ENCODE data around the gene RBMX2.

The RBMX2 gene

DNA sequence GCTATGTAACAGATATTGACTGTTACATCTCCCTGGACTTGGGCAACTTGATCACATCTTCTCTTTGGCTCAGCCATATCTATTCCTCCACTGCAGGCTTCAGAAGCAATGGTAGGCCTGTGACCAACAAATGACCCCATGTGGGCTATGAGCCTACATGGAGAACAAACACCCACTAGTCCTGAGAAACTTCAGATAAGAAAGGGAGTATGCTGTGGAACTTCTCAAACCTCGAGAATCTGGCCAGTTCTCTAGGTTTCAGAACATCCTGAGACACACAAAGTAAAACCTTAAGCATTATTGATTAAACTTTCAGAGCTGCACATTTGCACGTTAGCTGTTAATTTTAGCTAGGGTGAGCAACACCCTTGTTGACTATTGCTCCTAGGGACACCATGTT, 16.3 kb downstream of the RBMX2 start:
- no peak for TF ChIP-seq TCF7L2 (IDR thresholded peaks at IDR 0.05; ENCODE audit: borderline replicate concordance, low read depth, low read length)
- TF ChIP-seq ZNF24 (tag by site-specific recombination; IDR thresholded peaks at IDR 0.05) = no peak
- no peak for TF ChIP-seq ZNF132 (tag by site-specific recombination; IDR thresholded peaks at IDR 0.05; ENCODE audit: borderline replicate concordance)
- TF ChIP-seq ZNF292 (tag by site-specific recombination; IDR thresholded peaks at IDR 0.05; ENCODE audit: borderline replicate concordance, low read depth) = no peak
- no peak for TF ChIP-seq ZSCAN18 (tag by site-specific recombination; IDR thresholded peaks at IDR 0.05)
- TF ChIP-seq MYNN (tag by site-specific recombination; IDR thresholded peaks at IDR 0.05; ENCODE audit: borderline replicate concordance) = no peak
- no peak for TF ChIP-seq ZNF596 (tag by site-specific recombination; IDR thresholded peaks at IDR 0.05)
- TF ChIP-seq OVOL3 (tag by site-specific recombination; IDR thresholded peaks at IDR 0.05) = no peak
- TF ChIP-seq ZNF664 (tag by site-specific recombination; IDR thresholded peaks at IDR 0.05) = no peak
- TF ChIP-seq, protein P1, sequence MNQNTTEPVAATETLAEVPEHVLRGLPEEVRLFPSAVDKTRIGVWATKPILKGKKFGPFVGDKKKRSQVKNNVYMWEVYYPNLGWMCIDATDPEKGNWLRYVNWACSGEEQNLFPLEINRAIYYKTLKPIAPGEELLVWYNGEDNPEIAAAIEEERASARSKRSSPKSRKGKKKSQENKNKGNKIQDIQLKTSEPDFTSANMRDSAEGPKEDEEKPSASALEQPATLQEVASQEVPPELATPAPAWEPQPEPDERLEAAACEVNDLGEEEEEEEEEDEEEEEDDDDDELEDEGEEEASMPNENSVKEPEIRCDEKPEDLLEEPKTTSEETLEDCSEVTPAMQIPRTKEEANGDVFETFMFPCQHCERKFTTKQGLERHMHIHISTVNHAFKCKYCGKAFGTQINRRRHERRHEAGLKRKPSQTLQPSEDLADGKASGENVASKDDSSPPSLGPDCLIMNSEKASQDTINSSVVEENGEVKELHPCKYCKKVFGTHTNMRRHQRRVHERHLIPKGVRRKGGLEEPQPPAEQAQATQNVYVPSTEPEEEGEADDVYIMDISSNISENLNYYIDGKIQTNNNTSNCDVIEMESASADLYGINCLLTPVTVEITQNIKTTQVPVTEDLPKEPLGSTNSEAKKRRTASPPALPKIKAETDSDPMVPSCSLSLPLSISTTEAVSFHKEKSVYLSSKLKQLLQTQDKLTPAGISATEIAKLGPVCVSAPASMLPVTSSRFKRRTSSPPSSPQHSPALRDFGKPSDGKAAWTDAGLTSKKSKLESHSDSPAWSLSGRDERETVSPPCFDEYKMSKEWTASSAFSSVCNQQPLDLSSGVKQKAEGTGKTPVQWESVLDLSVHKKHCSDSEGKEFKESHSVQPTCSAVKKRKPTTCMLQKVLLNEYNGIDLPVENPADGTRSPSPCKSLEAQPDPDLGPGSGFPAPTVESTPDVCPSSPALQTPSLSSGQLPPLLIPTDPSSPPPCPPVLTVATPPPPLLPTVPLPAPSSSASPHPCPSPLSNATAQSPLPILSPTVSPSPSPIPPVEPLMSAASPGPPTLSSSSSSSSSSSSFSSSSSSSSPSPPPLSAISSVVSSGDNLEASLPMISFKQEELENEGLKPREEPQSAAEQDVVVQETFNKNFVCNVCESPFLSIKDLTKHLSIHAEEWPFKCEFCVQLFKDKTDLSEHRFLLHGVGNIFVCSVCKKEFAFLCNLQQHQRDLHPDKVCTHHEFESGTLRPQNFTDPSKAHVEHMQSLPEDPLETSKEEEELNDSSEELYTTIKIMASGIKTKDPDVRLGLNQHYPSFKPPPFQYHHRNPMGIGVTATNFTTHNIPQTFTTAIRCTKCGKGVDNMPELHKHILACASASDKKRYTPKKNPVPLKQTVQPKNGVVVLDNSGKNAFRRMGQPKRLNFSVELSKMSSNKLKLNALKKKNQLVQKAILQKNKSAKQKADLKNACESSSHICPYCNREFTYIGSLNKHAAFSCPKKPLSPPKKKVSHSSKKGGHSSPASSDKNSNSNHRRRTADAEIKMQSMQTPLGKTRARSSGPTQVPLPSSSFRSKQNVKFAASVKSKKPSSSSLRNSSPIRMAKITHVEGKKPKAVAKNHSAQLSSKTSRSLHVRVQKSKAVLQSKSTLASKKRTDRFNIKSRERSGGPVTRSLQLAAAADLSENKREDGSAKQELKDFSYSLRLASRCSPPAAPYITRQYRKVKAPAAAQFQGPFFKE (tag by site-specific recombination; IDR thresholded peaks at IDR 0.05; ENCODE audit: borderline replicate concordance) = no peak
- no peak for TF ChIP-seq ZNF830 (tag by site-specific recombination; IDR thresholded peaks at IDR 0.05; ENCODE audit: low read depth)
- no peak for TF ChIP-seq ZNF521 (tag by site-specific recombination; IDR thresholded peaks at IDR 0.05)
- TF ChIP-seq SCRT2 (tag by site-specific recombination; IDR thresholded peaks at IDR 0.05) = no peak
- TF ChIP-seq ZNF530 (tag by site-specific recombination; IDR thresholded peaks at IDR 0.05; ENCODE audit: low read depth) = no peak
- TF ChIP-seq ZNF426 (tag by site-specific recombination; IDR thresholded peaks at IDR 0.05) = no peak
- no peak for TF ChIP-seq GFI1B (tag by site-specific recombination; IDR thresholded peaks at IDR 0.05)
- TF ChIP-seq REPIN1 (tag by site-specific recombination; IDR thresholded peaks at IDR 0.05; ENCODE audit: low read depth) = no peak
- TF ChIP-seq ZNF146 (tag by site-specific recombination; IDR thresholded peaks at IDR 0.05) = no peak
- CTCF ChIA-PET = no interaction called here
- peaks cover 9 to 14% of the 10 kb centered on the region in 2 experiments; a peak in 2 of 3 replicates for H3K36me3 ChIP-seq (ENCODE audit: control insufficient read depth in 2 of 2, insufficient read depth in 1 of 2, low read length in 2 of 2)

GRCh38 chrX:130418740-130419139, 17.0 kb downstream of the RBMX2 start:
- Histone ChIP-seq H3K27ac (ENCODE audit: extremely low read depth, low read depth, low read length) (no peak overlapping the region), H3K4me1 (ENCODE audit: control insufficient read depth, insufficient read depth, low read length) (no peaks in the 10 kb centered on the region), H3K36me3 (ENCODE audit: control insufficient read depth in 2 of 2, insufficient read depth in 1 of 2, low read length in 2 of 2) (peaks cover 2 to 14% of the 10 kb centered on the region in 2 experiments; a peak in 2 of 3 replicates), H3K4me3 (ENCODE audit: low read depth, low read length) (no peak overlapping the region), H3K9me3 (ENCODE audit: control insufficient read depth, insufficient read depth, low read depth, low read length) (no peaks in the 10 kb centered on the region)
- ChIA-PET CTCF (no interaction called here), POLR2A (no interaction called here)
- TF ChIP-seq, protein P2, sequence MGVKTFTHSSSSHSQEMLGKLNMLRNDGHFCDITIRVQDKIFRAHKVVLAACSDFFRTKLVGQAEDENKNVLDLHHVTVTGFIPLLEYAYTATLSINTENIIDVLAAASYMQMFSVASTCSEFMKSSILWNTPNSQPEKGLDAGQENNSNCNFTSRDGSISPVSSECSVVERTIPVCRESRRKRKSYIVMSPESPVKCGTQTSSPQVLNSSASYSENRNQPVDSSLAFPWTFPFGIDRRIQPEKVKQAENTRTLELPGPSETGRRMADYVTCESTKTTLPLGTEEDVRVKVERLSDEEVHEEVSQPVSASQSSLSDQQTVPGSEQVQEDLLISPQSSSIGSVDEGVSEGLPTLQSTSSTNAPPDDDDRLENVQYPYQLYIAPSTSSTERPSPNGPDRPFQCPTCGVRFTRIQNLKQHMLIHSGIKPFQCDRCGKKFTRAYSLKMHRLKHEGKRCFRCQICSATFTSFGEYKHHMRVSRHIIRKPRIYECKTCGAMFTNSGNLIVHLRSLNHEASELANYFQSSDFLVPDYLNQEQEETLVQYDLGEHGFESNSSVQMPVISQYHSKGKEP (tag by site-specific recombination; IDR thresholded peaks at IDR 0.05) = no peak
- TF ChIP-seq EGR2 (tag by site-specific recombination; IDR thresholded peaks at IDR 0.05; ENCODE audit: low read depth) = no peak
- no peak for TF ChIP-seq GFI1B (tag by site-specific recombination; IDR thresholded peaks at IDR 0.05)
- no peak for TF ChIP-seq ZNF560 (tag by site-specific recombination; IDR thresholded peaks at IDR 0.05; ENCODE audit: borderline replicate concordance)
- no peak for TF ChIP-seq ZNF677 (tag by site-specific recombination; IDR thresholded peaks at IDR 0.05)
- TF ChIP-seq ZNF266 (tag by site-specific recombination; IDR thresholded peaks at IDR 0.05; ENCODE audit: low read depth) = no peak
- TF ChIP-seq ZNF670 (tag by site-specific recombination; IDR thresholded peaks at IDR 0.05; ENCODE audit: low read depth) = no peak
- TF ChIP-seq SETDB1 (IDR thresholded peaks at IDR 0.05; ENCODE audit: insufficient read length, low read length) = no peak
- no peak for TF ChIP-seq ZNF501 (tag by site-specific recombination; IDR thresholded peaks at IDR 0.05)
- no peak for TF ChIP-seq YY1 (tag by site-specific recombination; IDR thresholded peaks at IDR 0.05)
- no peak for TF ChIP-seq GLIS2 (tag by site-specific recombination; IDR thresholded peaks at IDR 0.05)
- no peak for TF ChIP-seq ZNF610 (tag by site-specific recombination; IDR thresholded peaks at IDR 0.05; ENCODE audit: borderline replicate concordance)

More for the DNA sequence above, 16.3 kb downstream of the RBMX2 start:
- no peak overlapping the region for H3K4me3 ChIP-seq (ENCODE audit: low read depth, low read length)
- POLR2A ChIA-PET = no interaction called here
- H3K9me3 ChIP-seq (ENCODE audit: control insufficient read depth, insufficient read depth, low read depth, low read length) = no peaks in the 10 kb centered on the region
- no peak overlapping the region for H3K27ac ChIP-seq (ENCODE audit: extremely low read depth, low read depth, low read length)
- no peaks in the 10 kb centered on the region for H3K4me1 ChIP-seq (ENCODE audit: control insufficient read depth, insufficient read depth, low read length)
